GM15510 (cell line): ENCODE data around the gene PI4KB.

Experiments
- POLR2A ChIP-seq: IDR thresholded peaks from 3 replicates; pipeline ENCODE4 v1.6.1; 2011; ENCODE audit warnings: borderline replicate concordance; ENCODE audit not compliant: insufficient read length; ENCODE audit errors: extremely low read depth

The PI4KB gene

DNA sequence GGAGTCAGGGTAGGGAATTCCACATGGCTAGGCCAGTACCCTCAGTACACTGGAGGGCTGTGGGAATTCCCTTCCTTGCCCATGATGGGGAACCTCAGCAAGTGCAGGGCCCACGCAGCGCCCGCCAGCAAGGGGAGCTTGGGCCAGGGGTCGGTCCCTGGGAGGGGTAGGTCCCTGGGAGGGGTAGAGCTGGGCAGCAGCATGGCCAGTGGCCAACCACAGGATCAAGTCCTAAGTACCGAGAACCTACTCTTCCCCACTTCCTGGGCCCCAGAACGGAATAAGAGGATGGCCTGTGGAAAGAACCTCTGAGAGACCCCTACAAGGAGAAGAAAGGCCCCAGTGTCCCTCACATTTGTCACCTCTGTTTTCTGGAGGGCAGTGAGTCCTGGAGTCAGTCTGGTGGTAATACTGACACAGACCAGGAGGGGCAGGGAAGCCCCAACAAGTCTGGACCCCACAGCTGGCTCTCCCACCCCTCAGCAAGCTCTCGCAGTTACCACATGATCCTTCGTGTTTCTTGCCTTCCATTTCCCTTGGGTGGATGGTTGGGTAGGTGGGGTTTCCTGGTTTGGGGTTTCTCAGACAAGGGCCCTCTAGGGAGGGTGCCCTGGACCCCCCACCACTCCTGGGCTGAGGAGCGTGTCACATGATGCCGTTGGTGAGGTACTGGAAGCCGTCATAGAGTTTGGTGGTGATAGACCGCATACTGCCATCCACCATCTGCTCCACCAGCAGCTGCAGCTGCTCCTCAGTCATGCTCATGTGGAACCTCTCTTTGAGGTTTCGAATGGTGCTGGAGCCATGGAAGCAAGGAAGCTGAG is 34.8 kb downstream of the PI4KB start:
- TF ChIP-seq POLR2A: no peak

- TF ChIP-seq POLR2A: peak; percentile 10
These were observed 36.4 kb downstream of the PI4KB start for GRCh38 chr1:151290709-151291303.

- TF ChIP-seq POLR2A: peak; percentile 11
These were observed 37.1 kb downstream of the PI4KB start for GRCh38 chr1:151289991-151290708.

GRCh38 chr1:151289080-151289935 is 37.9 kb downstream of the PI4KB start:
- no peak for TF ChIP-seq POLR2A

- no peak for TF ChIP-seq POLR2A
These were observed 38.7 kb downstream of the PI4KB start for GRCh38 chr1:151288502-151288901.

DNA sequence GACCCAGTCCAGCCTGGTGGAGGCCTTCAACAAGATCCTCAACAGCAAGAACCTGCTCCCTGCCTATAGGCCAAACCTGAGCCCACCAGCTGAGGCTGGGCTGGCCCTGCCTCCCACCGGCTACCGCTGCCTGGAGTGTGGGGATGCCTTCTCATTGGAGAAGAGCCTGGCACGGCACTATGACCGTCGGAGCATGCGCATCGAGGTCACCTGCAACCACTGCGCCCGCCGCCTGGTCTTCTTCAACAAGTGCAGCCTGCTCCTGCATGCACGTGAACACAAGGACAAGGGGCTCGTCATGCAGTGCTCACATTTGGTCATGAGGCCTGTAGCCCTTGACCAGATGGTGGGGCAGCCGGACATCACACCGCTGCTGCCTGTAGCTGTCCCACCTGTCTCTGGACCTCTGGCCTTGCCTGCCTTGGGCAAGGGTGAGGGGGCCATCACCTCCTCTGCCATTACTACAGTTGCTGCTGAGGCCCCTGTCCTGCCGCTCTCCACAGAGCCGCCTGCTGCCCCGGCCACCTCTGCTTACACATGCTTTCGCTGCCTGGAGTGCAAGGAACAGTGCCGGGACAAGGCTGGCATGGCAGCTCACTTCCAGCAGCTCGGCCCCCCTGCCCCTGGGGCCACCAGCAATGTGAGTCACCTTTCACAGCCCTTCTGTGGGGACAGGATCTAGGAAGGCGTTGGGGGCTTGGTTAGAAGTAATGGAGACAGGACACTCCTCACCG is 39.3 kb downstream of the PI4KB start:
- no peak for TF ChIP-seq POLR2A

DNA sequence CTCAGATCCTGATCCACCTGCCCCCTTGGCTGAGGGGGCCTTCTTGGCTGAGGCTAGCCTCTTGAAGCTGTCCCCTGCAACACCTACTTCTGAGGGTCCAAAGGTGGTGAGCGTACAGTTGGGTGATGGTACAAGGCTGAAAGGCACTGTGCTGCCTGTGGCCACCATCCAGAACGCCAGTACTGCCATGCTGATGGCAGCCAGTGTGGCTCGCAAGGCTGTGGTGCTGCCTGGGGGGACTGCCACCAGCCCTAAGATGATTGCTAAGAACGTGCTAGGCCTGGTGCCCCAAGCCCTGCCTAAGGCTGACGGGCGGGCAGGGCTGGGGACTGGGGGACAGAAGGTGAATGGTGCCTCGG is 39.9 kb downstream of the PI4KB start:
- no peak for TF ChIP-seq POLR2A

DNA sequence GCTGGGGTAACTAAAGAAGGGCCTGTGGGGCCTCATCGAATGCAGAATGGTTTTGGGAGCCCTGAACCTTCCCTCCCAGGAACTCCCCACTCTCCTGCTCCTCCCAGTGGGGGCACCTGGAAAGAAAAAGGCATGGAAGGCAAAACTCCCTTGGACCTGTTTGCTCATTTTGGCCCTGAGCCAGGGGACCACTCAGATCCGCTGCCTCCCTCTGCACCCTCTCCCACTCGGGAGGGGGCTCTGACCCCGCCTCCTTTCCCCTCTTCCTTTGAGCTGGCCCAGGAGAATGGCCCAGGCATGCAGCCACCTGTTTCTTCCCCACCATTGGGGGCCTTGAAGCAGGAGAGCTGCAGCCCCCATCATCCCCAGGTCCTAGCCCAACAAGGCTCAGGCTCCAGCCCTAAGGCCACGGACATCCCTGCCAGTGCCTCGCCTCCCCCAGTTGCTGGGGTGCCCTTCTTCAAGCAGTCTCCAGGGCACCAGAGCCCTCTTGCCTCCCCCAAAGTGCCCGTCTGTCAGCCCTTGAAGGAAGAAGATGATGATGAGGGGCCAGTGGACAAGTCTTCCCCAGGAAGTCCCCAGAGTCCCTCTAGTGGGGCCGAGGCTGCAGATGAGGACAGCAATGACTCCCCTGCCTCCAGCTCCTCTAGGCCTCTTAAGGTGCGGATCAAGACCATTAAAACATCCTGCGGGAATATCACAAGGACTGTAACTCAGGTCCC is 40.4 kb downstream of the PI4KB start:
- TF ChIP-seq POLR2A: peak; percentile 17

GRCh38 chr1:151284013-151284577 is 43.1 kb downstream of the PI4KB start:
- TF ChIP-seq POLR2A: no peak

GRCh38 chr1:151282883-151283725 is 44.1 kb downstream of the PI4KB start:
- TF ChIP-seq POLR2A: no peak

DNA sequence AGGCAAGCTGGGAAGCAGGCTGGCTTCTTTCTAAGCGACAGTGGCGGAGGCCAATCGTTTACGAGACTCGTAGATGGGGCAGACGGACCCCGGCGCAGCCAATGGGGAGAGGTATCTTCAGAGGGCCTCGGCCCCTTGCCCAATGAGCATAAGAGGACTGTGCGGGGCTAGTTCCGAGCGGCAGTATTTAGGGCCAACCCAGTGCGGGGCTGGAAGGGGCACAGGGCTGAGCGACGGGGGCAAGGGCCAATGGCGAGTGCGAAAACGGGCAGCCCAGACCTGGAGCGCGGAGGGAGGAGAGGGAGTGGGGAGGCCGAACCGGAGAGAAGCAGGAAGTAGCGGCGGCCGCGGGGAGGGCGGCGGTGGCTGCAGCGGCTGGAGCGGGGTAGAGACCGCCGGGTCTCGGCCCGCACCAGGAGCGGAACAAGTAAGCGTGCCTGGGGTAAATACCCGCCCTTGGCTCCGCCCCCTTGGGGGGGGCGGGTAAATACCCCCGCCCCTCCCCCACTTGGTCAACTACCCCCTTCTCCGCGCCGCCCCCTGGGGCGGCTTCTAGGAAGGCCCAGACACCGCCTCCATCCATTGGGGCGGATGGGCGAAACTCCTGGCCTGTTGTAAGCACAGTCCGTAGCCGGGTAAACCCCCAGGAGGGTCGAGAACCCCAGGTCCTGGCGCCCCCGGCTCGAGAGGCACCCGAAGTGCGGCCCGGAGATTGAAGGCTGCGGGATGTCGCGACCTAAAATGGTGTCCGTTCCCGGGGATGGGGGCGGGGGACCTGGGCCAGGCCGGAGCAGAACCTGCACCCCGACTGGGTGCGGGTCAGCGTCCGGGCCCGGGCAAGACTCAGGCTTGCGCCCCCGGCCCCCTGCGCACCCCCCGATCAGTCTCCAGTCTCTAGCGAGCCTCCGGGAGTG is 45.0 kb downstream of the PI4KB start, which contains the start of gene ZNF687:
Gene ZNF687 (plus strand): TSS at position 331 of the 914 bp plus-strand sequence. CDS start 3,993 bp downstream, outside the sequence.
- TF ChIP-seq POLR2A: peak; percentile 57
